Pancreas (tissue), 10 donors: ENCODE measurements around the gene DEAF1. TPM values are rescaled to one million over a fixed set of nuclear protein-coding genes. Genes with fewer than 3 reads are reported as not detected.
A peak's percentile ranks its signal among the peaks of the same experiment; 100 is the strongest.

Source experiments
- ATAC-seq, 4 donors: fragments of 200-7000 bp; cut with Tn5 transposase; one replicate each; pipeline versions ENCODE4 v1.8.0 to v1.9.1; 2020; ENCODE audit warnings: mild to moderate bottlenecking in 4 of 4, moderate library complexity in 4 of 4
- DNase-seq, 6 donors: peaks; one replicate each; pipeline ENCODE4 v3.0.0-alpha.2; 2020
- FAIRE-seq: peaks from 2 replicates; lab custom pipeline; 2012; peaks lifted over from hg19 to GRCh38; lab: Jason Lieb, UNC
- H3K27ac ChIP-seq, 4 donors: fragments of 200-600 bp; sonication (generic); 1 replicate in 3 of 4; 2 replicates in 1 of 4; pipeline versions ENCODE4 v1.5.0 to v1.8.0; 2020
- H3K27me3 ChIP-seq, 4 donors: fragments of 200-600 bp; one replicate each; pipeline ENCODE4 v1.8.0; 2021
- H3K36me3 ChIP-seq, 3 donors: fragments of 200-600 bp; sonication (generic) in 1 of 3; one replicate each; pipeline versions ENCODE4 v1.5.0 to v1.8.0; 2020 to 2021
- H3K4me1 ChIP-seq, 3 donors: fragments of 200-600 bp; one replicate each; pipeline ENCODE4 v1.8.0; 2021
- H3K4me3 ChIP-seq, 4 donors: fragments of 200-600 bp; sonication (generic) in 2 of 4; one replicate each; pipeline versions ENCODE4 v1.5.0 to v1.8.0; 2020 to 2021
- H3K9me3 ChIP-seq, 4 donors: fragments of 200-600 bp; one replicate each; pipeline ENCODE4 v1.8.0; 2021
- WGBS, 2 donors: extraction: QIAGEN DNeasy Blood & Tissue Kit; methylation state at CpG; one replicate each; pipeline ENCODE4 v1.1.7; 2013; 5-methylcytosine and 5-hydroxymethylcytosine counted together
- intact Hi-C, 3 donors: fragments of 100-400 bp; cut with DNase I; formaldehyde crosslinking; loops; one replicate each; pipeline versions ENCODE4 v1.11.1 to v1.14.2; 2022
- polyA plus RNA-seq, 2 donors: library from polyadenylated mRNA; stranded (reverse); fragments of 200-250 nt; gene quantifications; one replicate each; pipeline ENCODE4 v1.2.3, GENCODE V29; 2013
- total RNA-seq, 6 donors: library from RNA; stranded (reverse); fragmentation: NEBNext Ultra II Directional in 4 of 6; extraction: Animal tissue kit (Norgen Biotek cat#: 25700) in 4 of 6; gene quantifications; one replicate each; pipeline versions ENCODE4 v1.2.1 to v1.2.4, GENCODE V29; 2021 to 2023
- TF ChIP-seq, protein P1 (sequence below), 4 donors: fragments of 200-600 bp; sonication (generic) in 3 of 4; IDR thresholded peaks; one replicate each; pipeline versions ENCODE4 v1.5.0 to v1.8.0; 2021; ENCODE audit warnings: antibody characterized with exemption in 4 of 4
- donor health status: healthy with polysubstance abuse.
- donor health status: DM: no; HTN: no; CAD: no; lungs with moderate emphysema.
- donor health status: DM: no; HTN: no; CAD: no.
- donor health status: control.
- donor health status: control.
- donor health status: Bipolar disorder and iron deficiency.
- donor health status: DM: yes; HTN: yes; CAD: no.
- donor health status: DM: no; HTN: no; CAD: no.
- donor health status: DM: no; HTN: no; CAD: no.
- donor health status: DM: yes; HTN: yes; CAD: no.

DEAF1 gene
- total and polyA plus RNA-seq, 8 donors: 15.9 to 33.8 (median 21.0) TPM

DNA sequence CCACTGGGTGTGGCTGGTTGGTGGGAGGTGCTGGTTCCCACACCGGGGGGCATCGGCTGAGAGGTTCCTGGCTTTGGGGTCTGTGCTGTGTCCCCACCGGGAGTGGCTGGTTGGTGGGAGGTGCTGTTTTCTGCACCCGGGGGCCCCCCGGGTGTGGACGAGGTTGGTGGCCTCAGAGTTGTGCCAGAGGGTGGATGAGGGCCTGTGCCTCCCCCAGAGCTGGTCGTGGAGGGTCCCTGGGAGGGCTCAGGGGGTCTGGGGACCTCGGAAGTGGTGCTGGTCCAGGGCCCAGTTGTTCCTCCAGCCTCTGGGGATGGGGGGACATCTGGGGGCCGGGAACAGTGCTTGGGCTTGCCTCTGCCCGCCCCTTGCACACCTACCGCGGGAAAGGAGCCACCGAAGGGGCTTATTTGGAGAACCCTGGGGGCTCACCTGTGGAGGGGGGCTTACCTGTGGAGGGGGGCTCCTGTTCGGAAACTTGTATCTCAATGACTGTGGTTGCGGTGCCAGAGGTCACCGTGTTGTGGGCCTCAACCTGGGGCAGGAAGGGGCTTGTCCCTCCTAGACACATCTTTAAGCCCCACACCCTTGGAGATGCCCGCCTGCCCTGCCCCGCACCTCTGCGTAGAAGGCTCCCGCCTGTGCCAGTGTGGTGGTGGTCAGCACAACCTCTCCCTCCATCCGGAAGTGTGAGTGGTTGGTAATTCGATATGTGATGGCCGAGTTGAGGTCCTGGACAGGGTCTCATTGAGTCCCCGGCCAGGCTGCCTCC, 76.0 kb downstream of the DEAF1 start:
- TF ChIP-seq, protein P1, sequence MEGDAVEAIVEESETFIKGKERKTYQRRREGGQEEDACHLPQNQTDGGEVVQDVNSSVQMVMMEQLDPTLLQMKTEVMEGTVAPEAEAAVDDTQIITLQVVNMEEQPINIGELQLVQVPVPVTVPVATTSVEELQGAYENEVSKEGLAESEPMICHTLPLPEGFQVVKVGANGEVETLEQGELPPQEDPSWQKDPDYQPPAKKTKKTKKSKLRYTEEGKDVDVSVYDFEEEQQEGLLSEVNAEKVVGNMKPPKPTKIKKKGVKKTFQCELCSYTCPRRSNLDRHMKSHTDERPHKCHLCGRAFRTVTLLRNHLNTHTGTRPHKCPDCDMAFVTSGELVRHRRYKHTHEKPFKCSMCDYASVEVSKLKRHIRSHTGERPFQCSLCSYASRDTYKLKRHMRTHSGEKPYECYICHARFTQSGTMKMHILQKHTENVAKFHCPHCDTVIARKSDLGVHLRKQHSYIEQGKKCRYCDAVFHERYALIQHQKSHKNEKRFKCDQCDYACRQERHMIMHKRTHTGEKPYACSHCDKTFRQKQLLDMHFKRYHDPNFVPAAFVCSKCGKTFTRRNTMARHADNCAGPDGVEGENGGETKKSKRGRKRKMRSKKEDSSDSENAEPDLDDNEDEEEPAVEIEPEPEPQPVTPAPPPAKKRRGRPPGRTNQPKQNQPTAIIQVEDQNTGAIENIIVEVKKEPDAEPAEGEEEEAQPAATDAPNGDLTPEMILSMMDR (IDR thresholded peaks at IDR 0.05): no peak
- peak in 2 of 6 donors; percentile 23 to 67 for DNase-seq
- Histone ChIP-seq H3K27ac (no peak overlapping the region), H3K4me1 (peaks cover 0 to 9% (median 7%) of the 10 kb centered on the region in 3 donors), H3K9me3 (no peaks in the 10 kb centered on the region), H3K36me3 (no peaks in the 10 kb centered on the region), H3K4me3 (no peak overlapping the region), H3K27me3 (no peaks in the 10 kb centered on the region)
- no peak for ATAC-seq
- 93 to 95% methylated on average over 23 to 24 of the region's 24 CpGs for WGBS, 2 donors
- intact Hi-C loops: no loop called here
- no peak for FAIRE-seq

DNA sequence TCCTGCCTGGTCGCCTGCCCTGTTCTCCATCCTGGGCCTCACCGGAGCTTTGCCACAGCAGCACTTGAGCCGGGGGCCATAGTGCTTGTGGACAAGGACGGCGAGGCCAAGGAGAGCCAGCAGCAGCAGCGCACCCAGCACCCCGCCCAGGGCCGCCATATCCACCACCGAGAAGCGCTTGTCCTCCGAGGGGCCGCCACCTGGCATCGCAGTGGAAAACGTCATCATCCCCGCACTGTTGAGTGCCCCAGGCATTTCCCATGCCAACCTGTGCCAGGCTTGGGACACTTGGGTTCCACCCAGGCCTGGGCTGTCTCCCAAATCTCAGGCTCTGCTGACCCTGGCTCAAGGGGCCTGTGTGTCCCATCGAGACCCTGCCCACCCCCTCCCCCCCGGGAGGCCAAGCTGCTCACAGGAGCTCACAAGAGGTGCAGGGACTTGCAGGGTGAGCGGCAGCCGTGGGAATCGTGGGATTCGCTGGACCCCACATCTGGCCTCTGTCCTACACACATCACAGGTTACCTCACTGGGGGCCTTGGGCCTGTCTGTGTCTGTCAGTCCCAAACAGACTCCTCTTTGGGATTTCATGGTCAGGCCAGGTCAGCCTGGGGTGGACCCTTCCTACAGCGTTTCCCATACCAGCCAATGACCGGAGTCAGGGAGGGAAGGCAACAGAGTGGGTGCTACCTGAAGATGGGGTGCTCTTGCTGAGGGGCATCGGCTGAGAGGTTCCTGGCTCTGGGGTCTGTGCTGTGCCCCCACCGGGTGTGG, 76.9 kb downstream of the DEAF1 start:
- no peak for FAIRE-seq
- WGBS, 2 donors: 95 to 96% methylated on average over 23 to 25 of the region's 25 CpGs
- peak in 4 of 6 donors; percentile 11 to 58 (median 30) for DNase-seq
- H3K27me3 ChIP-seq: no peaks in the 10 kb centered on the region
- no peaks in the 10 kb centered on the region for H3K9me3 ChIP-seq
- H3K36me3 ChIP-seq: peaks cover 0 to 3% (median 2%) of the 10 kb centered on the region in 3 donors
- H3K27ac ChIP-seq: no peak overlapping the region
- peaks cover 0 to 9% (median 7%) of the 10 kb centered on the region in 3 donors for H3K4me1 ChIP-seq
- intact Hi-C loops: no loop called here
- TF ChIP-seq, protein P1 (IDR thresholded peaks at IDR 0.05): no peak
- ATAC-seq: no peak
- no peak overlapping the region for H3K4me3 ChIP-seq

DNA sequence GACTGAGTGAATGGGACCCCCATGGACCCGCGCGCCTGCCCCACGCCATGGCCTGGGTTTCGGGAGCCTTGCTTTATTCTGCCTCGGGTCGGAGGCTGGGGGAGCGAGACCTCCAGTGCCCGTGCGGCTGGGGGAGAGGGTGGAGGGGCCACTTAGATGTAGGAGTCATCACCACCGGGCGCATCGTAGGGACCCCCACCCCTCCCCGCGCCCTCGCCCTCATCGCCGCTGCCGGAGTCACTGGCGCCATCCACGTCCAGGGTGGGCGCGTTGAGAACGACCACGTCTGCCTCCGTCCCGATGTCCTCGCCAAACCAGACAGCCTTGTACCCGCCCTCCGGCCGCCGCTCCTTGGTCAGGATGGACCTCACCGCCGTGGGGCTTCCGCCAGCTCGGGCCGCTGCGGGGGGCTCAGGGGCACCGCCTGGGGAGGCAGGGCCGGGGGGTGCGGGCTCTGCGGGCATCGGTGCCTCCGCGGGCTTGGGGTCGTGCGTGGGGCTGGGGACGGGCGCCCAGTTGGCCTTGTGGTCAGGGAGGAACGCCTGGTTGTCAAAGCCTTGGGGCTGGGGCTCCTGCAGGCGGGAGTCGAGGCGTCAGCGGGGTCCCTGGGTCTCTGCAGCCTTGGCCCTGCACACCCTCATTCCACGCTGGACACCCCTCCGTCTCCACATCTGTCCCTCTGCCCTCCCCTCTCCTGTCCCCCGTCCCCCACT, 77.7 kb downstream of the DEAF1 start:
- H3K27ac ChIP-seq: no peak overlapping the region
- 93% methylated on average over 49 to 57 of the region's 57 CpGs for WGBS, 2 donors

GRCh38 chr11:616320-617198, 78.5 kb downstream of the DEAF1 start:
- Histone ChIP-seq H3K36me3 (peaks cover 0 to 18% (median 12%) of the 10 kb centered on the region in 3 donors), H3K4me3 (peak overlapping the region in 1 of 4 donors; percentile 50), H3K9me3 (no peaks in the 10 kb centered on the region), H3K27me3 (no peaks in the 10 kb centered on the region), H3K4me1 (peaks cover 0 to 9% (median 7%) of the 10 kb centered on the region in 3 donors), H3K27ac (peak overlapping the region in 2 of 4 donors; percentile 89 to 91)
- TF ChIP-seq, protein P1 (IDR thresholded peaks at IDR 0.05): no peak
- intact Hi-C loops: no loop called here
- no peak for ATAC-seq
- WGBS, 2 donors: 88 to 90% methylated on average over 37 to 39 of the region's 39 CpGs
- DNase-seq: peak in 4 of 6 donors; percentile 26 to 69 (median 45)
- no peak for FAIRE-seq

More for the DNA sequence above, 77.7 kb downstream of the DEAF1 start:
- Histone ChIP-seq H3K36me3 (peaks cover 0 to 10% (median 8%) of the 10 kb centered on the region in 3 donors), H3K9me3 (no peaks in the 10 kb centered on the region), H3K27me3 (no peaks in the 10 kb centered on the region), H3K4me1 (peaks cover 0 to 9% (median 7%) of the 10 kb centered on the region in 3 donors), H3K4me3 (no peak overlapping the region)
- TF ChIP-seq, protein P1 (IDR thresholded peaks at IDR 0.05): no peak
- no peak for ATAC-seq
- DNase-seq: peak in 4 of 6 donors; percentile 7 to 81 (median 40)
- intact Hi-C loops: no loop called here
- no peak for FAIRE-seq
